ENCODE results near the gene PRPF39.
"Not testable (repeated sequence)": the region's sequence is repeated elsewhere in the genome, so short reads cannot be mapped to it uniquely, and the experiment has no call there.

Gene PRPF39

GRCh38 chr14:45083976-45084722, at the start of gene PRPF39:
PRPF39 (plus strand) TSS chr14:45084116; CDS start chr14:45095240, 11,124 bp downstream.
- DNase-seq (ENCODE audit: low read depth in 2 of 2), result peak; percentile 91 to 94

- no peak for DNase-seq (ENCODE audit: low read depth in 2 of 2)
Measured at GRCh38 chr14:45034730-45035129, 49.2 kb upstream of the PRPF39 start.

- DNase-seq (ENCODE audit: low read depth in 2 of 2), result no peak
Measured at GRCh38 chr14:45038256-45038655, 45.7 kb upstream of the PRPF39 start.

- DNase-seq (ENCODE audit: low read depth in 2 of 2), result no peak
Measured at GRCh38 chr14:45038865-45039264, 45.1 kb upstream of the PRPF39 start.

GRCh38 chr14:45039390-45039789, 44.5 kb upstream of the PRPF39 start:
- DNase-seq (ENCODE audit: low read depth in 2 of 2), result no peak

GRCh38 chr14:45041641-45042040, 42.3 kb upstream of the PRPF39 start:
- DNase-seq (ENCODE audit: low read depth in 2 of 2), result no peak

- no peak for DNase-seq (ENCODE audit: low read depth in 2 of 2)
Measured at GRCh38 chr14:45044638-45045037, 39.3 kb upstream of the PRPF39 start.

GRCh38 chr14:45048385-45048784, 35.5 kb upstream of the PRPF39 start:
- DNase-seq (ENCODE audit: low read depth in 2 of 2), result no peak

- DNase-seq (ENCODE audit: low read depth in 2 of 2), result no peak
Measured at GRCh38 chr14:45051180-45051579, 32.7 kb upstream of the PRPF39 start.

GRCh38 chr14:45051896-45052295, 32.0 kb upstream of the PRPF39 start:
- DNase-seq (ENCODE audit: low read depth in 2 of 2), result no peak

GRCh38 chr14:45057349-45057748, 26.6 kb upstream of the PRPF39 start:
- DNase-seq (ENCODE audit: low read depth in 2 of 2), result no peak

- no peak for DNase-seq (ENCODE audit: low read depth in 2 of 2)
Measured at GRCh38 chr14:45057881-45058364, 26.0 kb upstream of the PRPF39 start.

- no peak for DNase-seq (ENCODE audit: low read depth in 2 of 2)
Measured at GRCh38 chr14:45060551-45060950, 23.4 kb upstream of the PRPF39 start.

- no peak for DNase-seq (ENCODE audit: low read depth in 2 of 2)
Measured at GRCh38 chr14:45065540-45065939, 18.4 kb upstream of the PRPF39 start.

- no peak for DNase-seq (ENCODE audit: low read depth in 2 of 2)
Measured at GRCh38 chr14:45065956-45066355, 18.0 kb upstream of the PRPF39 start.

GRCh38 chr14:45066667-45067066, 17.2 kb upstream of the PRPF39 start:
- no peak for DNase-seq (ENCODE audit: low read depth in 2 of 2)

- DNase-seq (ENCODE audit: low read depth in 2 of 2), result no peak
Measured at GRCh38 chr14:45068396-45068795, 15.5 kb upstream of the PRPF39 start.

- no peak for DNase-seq (ENCODE audit: low read depth in 2 of 2)
Measured at GRCh38 chr14:45070215-45070614, 13.7 kb upstream of the PRPF39 start.

GRCh38 chr14:45072126-45072525, 11.8 kb upstream of the PRPF39 start:
- DNase-seq (ENCODE audit: low read depth in 2 of 2), result no peak

- DNase-seq (ENCODE audit: low read depth in 2 of 2), result no peak
Measured at GRCh38 chr14:45073231-45073879, 10.6 kb upstream of the PRPF39 start.

- no peak for DNase-seq (ENCODE audit: low read depth in 2 of 2)
Measured at GRCh38 chr14:45078323-45078722, 5.6 kb upstream of the PRPF39 start.

- not testable (repeated sequence) for DNase-seq (ENCODE audit: low read depth in 2 of 2)
Measured at GRCh38 chr14:45080416-45080968, 3.4 kb upstream of the PRPF39 start.

GRCh38 chr14:45081096-45081495, 2.8 kb upstream of the PRPF39 start:
- DNase-seq (ENCODE audit: low read depth in 2 of 2), result not testable (repeated sequence)

All from stimulated activated CD4-positive, alpha-beta T cell treated with anti-CD3 and anti-CD28 coated beads, Interleukin-15, amount 100 ng/mL, for 48 hours (primary cell).